Mesendoderm (in vitro differentiated cells): ENCODE measurements around the gene SRGAP3.

Experiments used
- DNase-seq: peaks from one replicate; pipeline ENCODE4 v3.0.0; 2013
- H2AK5ac ChIP-seq: 2 replicates; pipeline ENCODE4 v1.6.1; 2013; ENCODE audit warnings: low read length, inconsistent platforms
- H2BK120ac ChIP-seq: 2 replicates; pipeline ENCODE4 v1.6.1; 2013; ENCODE audit warnings: low read depth, mild to moderate bottlenecking, low read length, moderate library complexity, mixed read lengths
- H2BK15ac ChIP-seq: replicated peaks from 2 replicates; pipeline ENCODE4 v1.6.1; 2013; ENCODE audit warnings: low read depth, mild to moderate bottlenecking, moderate library complexity
- H2BK5ac ChIP-seq: 2 replicates; pipeline ENCODE4 v1.6.1; 2013; ENCODE audit warnings: low read length, inconsistent platforms
- H3K18ac ChIP-seq: 2 replicates; pipeline ENCODE4 v1.6.1; 2013; ENCODE audit warnings: mild to moderate bottlenecking, low read length, mixed read lengths
- H3K23ac ChIP-seq: one replicate; pipeline ENCODE4 v1.6.1; 2013; ENCODE audit warnings: low read length
- H3K27ac ChIP-seq: 2 replicates; pipeline ENCODE4 v1.5.1; 2013; ENCODE audit warnings: low read depth, mild to moderate bottlenecking, inconsistent platforms, low read length, moderate library complexity
- H3K27me3 ChIP-seq: 2 replicates; pipeline ENCODE4 v1.6.1; 2013; ENCODE audit warnings: low read length, control low read depth, mild to moderate bottlenecking, inconsistent platforms; ENCODE audit not compliant: insufficient read depth, poor library complexity
- H3K36me3 ChIP-seq: 2 replicates; pipeline ENCODE4 v1.6.1; 2013; ENCODE audit warnings: low read length, inconsistent platforms; ENCODE audit not compliant: control insufficient read depth, insufficient read depth
- H3K4ac ChIP-seq: one replicate; pipeline ENCODE4 v1.6.1; 2013; ENCODE audit warnings: low read depth, mild to moderate bottlenecking, low read length, moderate library complexity
- H3K4me1 ChIP-seq: 2 replicates; pipeline ENCODE4 v1.6.1; 2013; ENCODE audit warnings: low read depth, low read length, inconsistent platforms; ENCODE audit not compliant: control insufficient read depth
- H3K4me2 ChIP-seq: 2 replicates; pipeline ENCODE4 v1.6.1; 2013; ENCODE audit warnings: low read length
- H3K4me3 ChIP-seq: 2 replicates; pipeline ENCODE4 v1.5.1; 2013; ENCODE audit warnings: mild to moderate bottlenecking, low read length
- H3K56ac ChIP-seq: one replicate; pipeline ENCODE4 v1.6.1; 2013; ENCODE audit warnings: low read length
- H3K79me1 ChIP-seq: 2 replicates; pipeline ENCODE4 v1.6.1; 2013; ENCODE audit warnings: low read length, inconsistent platforms
- H3K79me2 ChIP-seq: 2 replicates; pipeline ENCODE4 v1.6.1; 2013; ENCODE audit warnings: mild to moderate bottlenecking, low read length; ENCODE audit not compliant: control insufficient read depth, insufficient read depth
- H3K9ac ChIP-seq: 2 replicates; pipeline ENCODE4 v1.6.1; 2013; ENCODE audit warnings: low read length, inconsistent platforms
- H4K5ac ChIP-seq: one replicate; pipeline ENCODE4 v1.6.1; 2013; ENCODE audit warnings: low read length
- H4K8ac ChIP-seq: one replicate; pipeline ENCODE4 v1.6.1; 2013; ENCODE audit warnings: low read depth, mild to moderate bottlenecking, control low read depth, low read length, moderate library complexity
- WGBS: extraction: QIAGEN DNeasy Blood & Tissue Kit; methylation state at CpG from one replicate; pipeline ENCODE4 v1.1.7; 2013; ENCODE audit warnings: low lambda C conversion rate, missing lambda C conversion rate; ENCODE audit not compliant: insufficient coverage; ENCODE audit errors: extremely low coverage; 5-methylcytosine and 5-hydroxymethylcytosine counted together

The SRGAP3 gene

GRCh38 chr3:9266716-9267115 is 17.3 kb upstream of the SRGAP3 start:
- Histone ChIP-seq H2BK120ac (no peak overlapping the region), H3K27me3 (no peaks in the 10 kb centered on the region), H4K5ac (no peak overlapping the region), H2AK5ac (no peak overlapping the region), H2BK15ac (no peak overlapping the region), H3K36me3 (no peaks in the 10 kb centered on the region), H2BK5ac (no peak overlapping the region), H3K27ac (no peak overlapping the region), H3K79me1 (no peaks in the 10 kb centered on the region), H3K4me2 (no peak overlapping the region), H4K8ac (no peak overlapping the region), H3K9ac (no peak overlapping the region), H3K4me3 (no peak overlapping the region), H3K79me2 (no peaks in the 10 kb centered on the region), H3K4ac (no peak overlapping the region), H3K4me1 (no peaks in the 10 kb centered on the region), H3K23ac (no peak overlapping the region), H3K18ac (no peak overlapping the region), H3K56ac (no peak overlapping the region)
- WGBS = no CpG with 5 or more reads among the region's 3 CpGs
- DNase-seq = no peak

GRCh38 chr3:9260305-9260704 is 10.9 kb upstream of the SRGAP3 start:
- Histone ChIP-seq H3K9ac (no peak overlapping the region), H3K27me3 (no peaks in the 10 kb centered on the region), H3K79me1 (no peaks in the 10 kb centered on the region), H3K18ac (no peak overlapping the region), H2BK120ac (no peak overlapping the region), H3K23ac (no peak overlapping the region), H4K8ac (no peak overlapping the region), H3K4me1 (no peaks in the 10 kb centered on the region), H3K27ac (no peak overlapping the region), H3K4me2 (no peak overlapping the region), H2BK5ac (no peak overlapping the region), H3K4me3 (no peak overlapping the region), H3K36me3 (no peaks in the 10 kb centered on the region), H2AK5ac (no peak overlapping the region), H3K56ac (no peak overlapping the region), H4K5ac (no peak overlapping the region), H2BK15ac (no peak overlapping the region), H3K4ac (no peak overlapping the region), H3K79me2 (no peaks in the 10 kb centered on the region)
- no CpG with 5 or more reads among the region's 12 CpGs for WGBS
- no peak for DNase-seq

GRCh38 chr3:9257092-9257491 is 7.6 kb upstream of the SRGAP3 start:
- Histone ChIP-seq H3K4me3 (no peak overlapping the region), H4K8ac (no peak overlapping the region), H3K18ac (no peak overlapping the region), H3K79me1 (no peaks in the 10 kb centered on the region), H3K27ac (no peak overlapping the region), H3K56ac (no peak overlapping the region), H2AK5ac (no peak overlapping the region), H2BK15ac (no peak overlapping the region), H3K23ac (no peak overlapping the region), H2BK5ac (no peak overlapping the region), H3K9ac (no peak overlapping the region), H3K4me1 (no peaks in the 10 kb centered on the region), H3K4ac (no peak overlapping the region), H4K5ac (no peak overlapping the region), H3K4me2 (no peak overlapping the region), H3K36me3 (no peaks in the 10 kb centered on the region), H3K27me3 (no peaks in the 10 kb centered on the region), H2BK120ac (no peak overlapping the region), H3K79me2 (no peaks in the 10 kb centered on the region)
- no peak for DNase-seq
- WGBS = no CpG with 5 or more reads among the region's 2 CpGs

GRCh38 chr3:9255976-9256375 is 6.5 kb upstream of the SRGAP3 start:
- whole genome bisulfite sequencing = no CpG with 5 or more reads among the region's 4 CpGs
- no peak overlapping the region for H4K5ac ChIP-seq

GRCh38 chr3:9254764-9255163 is 5.3 kb upstream of the SRGAP3 start:
- Histone ChIP-seq H2BK5ac (no peak overlapping the region), H3K9ac (no peak overlapping the region), H3K79me2 (no peaks in the 10 kb centered on the region), H3K4me2 (no peak overlapping the region), H3K23ac (no peak overlapping the region), H2BK15ac (no peak overlapping the region), H3K79me1 (no peaks in the 10 kb centered on the region), H3K4me3 (no peak overlapping the region), H3K4me1 (peaks cover 3% of the 10 kb centered on the region), H4K8ac (no peak overlapping the region), H3K18ac (no peak overlapping the region), H3K56ac (no peak overlapping the region), H3K4ac (no peak overlapping the region), H2BK120ac (no peak overlapping the region), H2AK5ac (no peak overlapping the region), H3K36me3 (no peaks in the 10 kb centered on the region), H3K27ac (no peak overlapping the region), H4K5ac (no peak overlapping the region), H3K27me3 (no peaks in the 10 kb centered on the region)
- no CpG with 5 or more reads among the region's 1 CpG for WGBS
- DNase-seq = no peak

More at GRCh38 chr3:9255976-9256375, 6.5 kb upstream of the SRGAP3 start:
- Histone ChIP-seq H4K8ac (no peak overlapping the region), H3K79me1 (no peaks in the 10 kb centered on the region), H3K23ac (no peak overlapping the region), H3K56ac (no peak overlapping the region), H3K27me3 (no peaks in the 10 kb centered on the region), H3K36me3 (no peaks in the 10 kb centered on the region), H3K9ac (no peak overlapping the region), H2BK5ac (no peak overlapping the region), H3K79me2 (no peaks in the 10 kb centered on the region), H3K4me1 (no peaks in the 10 kb centered on the region), H2BK15ac (no peak overlapping the region), H2BK120ac (no peak overlapping the region), H3K4me2 (no peak overlapping the region), H3K4ac (no peak overlapping the region), H2AK5ac (no peak overlapping the region), H3K27ac (no peak overlapping the region), H3K18ac (no peak overlapping the region), H3K4me3 (no peak overlapping the region)
- no peak for DNase-seq

- no CpG with 5 or more reads among the region's 7 CpGs for WGBS
- no peak overlapping the region for H3K4ac ChIP-seq
- H3K56ac ChIP-seq = no peak overlapping the region
- no peaks in the 10 kb centered on the region for H3K36me3 ChIP-seq
- H2BK15ac ChIP-seq = no peak overlapping the region
- DNase-seq = no peak
- no peak overlapping the region for H4K8ac ChIP-seq
- no peaks in the 10 kb centered on the region for H3K27me3 ChIP-seq
- H3K4me2 ChIP-seq = no peak overlapping the region
- H3K4me1 ChIP-seq = peaks cover 3% of the 10 kb centered on the region
- H2BK5ac ChIP-seq = no peak overlapping the region
- no peak overlapping the region for H3K4me3 ChIP-seq
- no peak overlapping the region for H3K18ac ChIP-seq
- no peak overlapping the region for H3K23ac ChIP-seq
- H4K5ac ChIP-seq = no peak overlapping the region
- no peaks in the 10 kb centered on the region for H3K79me2 ChIP-seq
- no peaks in the 10 kb centered on the region for H3K79me1 ChIP-seq
- no peak overlapping the region for H2BK120ac ChIP-seq
- H3K27ac ChIP-seq = no peak overlapping the region
- H2AK5ac ChIP-seq = no peak overlapping the region
- H3K9ac ChIP-seq = no peak overlapping the region
Measured at GRCh38 chr3:9253327-9253726, 3.9 kb upstream of the SRGAP3 start.
